ENCODE data around the gene PIK3R1. TPM values are rescaled to one million over a fixed set of nuclear protein-coding genes. Genes with fewer than 3 reads are reported as not detected.

PIK3R1 gene
- total RNA-seq, 1 donor from 2014 or later = 52.2 TPM

DNA sequence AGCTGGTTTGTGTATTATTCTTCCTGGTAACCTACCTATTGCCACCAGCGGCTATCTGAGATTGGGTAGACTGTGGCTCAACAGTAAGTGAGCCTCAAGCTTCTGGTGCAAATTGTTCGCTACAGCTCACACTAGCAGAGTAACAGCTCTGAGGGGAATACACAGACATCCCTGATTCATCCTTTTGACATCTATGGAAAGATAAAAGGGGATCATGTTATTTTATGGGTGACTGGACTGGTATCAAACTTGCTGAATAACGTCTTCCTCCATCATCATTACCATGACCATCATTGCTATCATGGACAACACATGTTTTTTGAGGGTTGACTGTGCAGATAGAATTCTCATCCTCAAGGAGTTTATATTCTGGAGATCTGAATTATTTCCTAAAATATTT lies 129.6 kb downstream of the PIK3R1 start:
- CTCF ChIA-PET = no interaction called here
- Mint-ChIP-seq H3K27me3 (peaks cover under 1% of the 10 kb centered on the region), H3K9me3 (peaks cover 7% of the 10 kb centered on the region), H3K27ac (no peak overlapping the region), H3K4me3 (no peak overlapping the region), H3K4me1 (peaks cover 9% of the 10 kb centered on the region), H3K36me3 (ENCODE audit: low read depth) (no peaks in the 10 kb centered on the region)
- no peak for ATAC-seq (ENCODE audit: low read depth)
- TF ChIP-seq, protein P1, sequence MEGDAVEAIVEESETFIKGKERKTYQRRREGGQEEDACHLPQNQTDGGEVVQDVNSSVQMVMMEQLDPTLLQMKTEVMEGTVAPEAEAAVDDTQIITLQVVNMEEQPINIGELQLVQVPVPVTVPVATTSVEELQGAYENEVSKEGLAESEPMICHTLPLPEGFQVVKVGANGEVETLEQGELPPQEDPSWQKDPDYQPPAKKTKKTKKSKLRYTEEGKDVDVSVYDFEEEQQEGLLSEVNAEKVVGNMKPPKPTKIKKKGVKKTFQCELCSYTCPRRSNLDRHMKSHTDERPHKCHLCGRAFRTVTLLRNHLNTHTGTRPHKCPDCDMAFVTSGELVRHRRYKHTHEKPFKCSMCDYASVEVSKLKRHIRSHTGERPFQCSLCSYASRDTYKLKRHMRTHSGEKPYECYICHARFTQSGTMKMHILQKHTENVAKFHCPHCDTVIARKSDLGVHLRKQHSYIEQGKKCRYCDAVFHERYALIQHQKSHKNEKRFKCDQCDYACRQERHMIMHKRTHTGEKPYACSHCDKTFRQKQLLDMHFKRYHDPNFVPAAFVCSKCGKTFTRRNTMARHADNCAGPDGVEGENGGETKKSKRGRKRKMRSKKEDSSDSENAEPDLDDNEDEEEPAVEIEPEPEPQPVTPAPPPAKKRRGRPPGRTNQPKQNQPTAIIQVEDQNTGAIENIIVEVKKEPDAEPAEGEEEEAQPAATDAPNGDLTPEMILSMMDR (IDR thresholded peaks at IDR 0.05) = no peak
- no peak for DNase-seq
- POLR2A ChIA-PET = no interaction called here
- intact Hi-C loops (cut with micrococcal nuclease) = no loop called here

DNA sequence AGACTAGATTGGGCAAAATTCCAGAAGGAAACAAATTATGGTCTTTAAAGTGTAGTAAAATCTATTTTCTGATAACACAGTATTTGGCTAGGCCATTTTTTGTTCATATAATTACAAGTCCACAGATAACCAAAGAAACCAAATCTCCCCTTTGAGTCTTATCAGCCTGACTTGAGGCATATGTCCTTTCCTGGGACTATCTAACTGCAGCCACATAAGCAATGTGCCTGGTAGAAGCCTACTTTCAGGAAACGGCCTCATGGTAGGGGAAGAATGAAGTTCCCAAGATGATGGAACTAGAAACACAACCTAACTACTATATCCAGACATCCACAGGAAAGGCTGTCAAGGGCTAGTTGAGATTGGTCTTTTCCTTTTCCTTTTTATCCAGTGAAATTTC lies 130.0 kb downstream of the PIK3R1 start:
- intact Hi-C loops (cut with micrococcal nuclease) = no loop called here
- DNase-seq (no peak), ATAC-seq (ENCODE audit: low read depth) (no peak)
- H3K4me3 Mint-ChIP-seq = no peak overlapping the region
- H3K9me3 Mint-ChIP-seq = peaks cover 7% of the 10 kb centered on the region
- H3K4me1 Mint-ChIP-seq = peaks cover 9% of the 10 kb centered on the region
- TF ChIP-seq, protein P1 (IDR thresholded peaks at IDR 0.05) = no peak
- H3K36me3 Mint-ChIP-seq (ENCODE audit: low read depth) = no peaks in the 10 kb centered on the region
- no peaks in the 10 kb centered on the region for H3K27me3 Mint-ChIP-seq
- POLR2A ChIA-PET = no interaction called here
- CTCF ChIA-PET = no interaction called here
- H3K27ac Mint-ChIP-seq = no peak overlapping the region

DNA sequence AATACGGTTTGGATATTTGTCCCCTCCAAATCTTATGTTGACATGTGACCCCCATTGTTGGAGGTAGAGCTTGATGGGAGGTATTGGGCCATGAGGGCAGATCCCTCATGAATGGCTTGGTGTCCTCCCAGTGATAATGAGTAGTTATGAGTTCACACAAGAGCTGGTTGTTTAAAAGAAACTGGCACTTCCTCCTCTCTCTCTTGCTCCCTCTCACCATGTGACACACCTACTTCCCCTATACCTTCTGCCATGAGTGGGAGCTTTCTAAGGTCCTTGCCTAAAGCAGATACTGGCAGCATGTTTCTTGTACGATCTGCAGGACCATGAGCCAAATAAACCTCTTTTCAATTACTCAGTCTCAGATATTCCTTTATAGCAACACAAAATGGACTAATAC lies 132.0 kb downstream of the PIK3R1 start:
- ChIA-PET CTCF (interaction anchor here (1.3 kb wide), 1 partner anchor 61 kb away, joined by 3 read pairs; no protein-coding TSS in a partner anchor), POLR2A (no interaction called here)
- Mint-ChIP-seq H3K27me3 (no peaks in the 10 kb centered on the region), H3K4me1 (peaks cover 9% of the 10 kb centered on the region), H3K4me3 (no peak overlapping the region), H3K9me3 (peaks cover 7% of the 10 kb centered on the region), H3K27ac (no peak overlapping the region), H3K36me3 (ENCODE audit: low read depth) (no peaks in the 10 kb centered on the region)
- peak; percentile 49 for ATAC-seq (ENCODE audit: low read depth)
- intact Hi-C loops (cut with micrococcal nuclease) = no loop called here
- no peak for DNase-seq
- TF ChIP-seq, protein P1 (IDR thresholded peaks at IDR 0.05) = no peak

DNA sequence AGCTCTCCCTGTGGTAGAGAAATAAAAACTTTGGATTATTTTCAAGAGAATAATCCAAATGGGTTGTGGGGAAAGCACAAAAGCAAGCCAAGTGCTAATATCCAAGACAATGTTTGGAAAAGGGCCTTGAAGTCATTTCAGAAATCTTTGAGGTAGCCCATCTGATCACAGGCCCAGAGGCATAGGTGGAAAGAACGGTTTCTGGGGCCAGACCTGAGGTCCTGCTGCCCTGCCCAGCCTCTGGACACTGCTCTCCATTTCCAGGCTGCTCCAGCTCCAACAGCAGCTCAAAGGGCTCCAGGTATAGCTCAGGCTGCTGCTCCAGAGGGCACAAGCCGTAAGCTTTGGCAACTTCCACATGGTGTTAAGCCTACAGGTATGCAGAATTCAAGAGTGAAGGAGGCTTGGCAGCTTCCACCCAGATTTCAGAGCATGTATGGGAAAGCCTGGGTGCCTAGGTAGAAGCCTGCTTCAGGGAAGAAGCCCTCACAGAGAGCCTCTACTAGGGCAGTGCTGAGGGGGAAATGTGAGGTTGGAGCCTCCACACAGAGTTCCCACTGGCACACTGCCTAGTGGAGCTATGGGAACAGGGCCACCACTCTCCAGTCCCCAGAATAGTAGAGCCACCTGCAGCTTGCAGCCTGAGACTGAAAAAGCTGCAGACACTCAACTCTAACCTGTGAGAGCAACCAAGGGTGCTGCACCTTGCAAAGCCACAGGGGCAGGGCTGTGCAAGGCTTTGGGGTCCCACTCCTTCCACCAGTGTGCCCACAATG lies 133.1 kb downstream of the PIK3R1 start:
- DNase-seq (no peak), ATAC-seq (ENCODE audit: low read depth) (no peak)
- Mint-ChIP-seq H3K27me3 (no peaks in the 10 kb centered on the region), H3K27ac (no peak overlapping the region), H3K36me3 (ENCODE audit: low read depth) (no peaks in the 10 kb centered on the region), H3K4me1 (peaks cover 9% of the 10 kb centered on the region), H3K9me3 (peaks cover 7% of the 10 kb centered on the region), H3K4me3 (no peak overlapping the region)
- intact Hi-C loops (cut with micrococcal nuclease) = no loop called here
- POLR2A ChIA-PET = interaction anchor here (0.6 kb wide), 1 partner anchor 59 kb away, joined by 3 read pairs; no protein-coding TSS in a partner anchor
- TF ChIP-seq, protein P1 (IDR thresholded peaks at IDR 0.05) = no peak
- CTCF ChIA-PET = no interaction called here

DNA sequence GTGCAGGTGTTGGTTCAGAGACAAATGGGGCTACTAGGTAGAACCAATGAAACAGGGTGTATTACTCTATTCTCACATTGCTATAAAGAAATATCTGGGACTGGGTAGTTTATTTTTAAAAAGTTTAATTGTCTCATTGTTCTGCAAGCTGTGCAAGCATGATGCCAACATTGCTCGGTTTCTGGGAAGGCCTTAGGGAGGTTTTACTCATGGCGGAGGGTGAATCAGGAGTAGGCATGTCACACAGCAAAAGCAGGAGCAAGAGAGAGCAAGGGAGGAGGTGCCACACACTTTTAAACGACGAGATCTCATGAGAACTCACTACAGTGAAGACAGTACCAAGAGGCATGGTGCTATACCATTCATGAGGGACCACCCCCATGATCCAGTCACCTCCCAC lies 134.6 kb downstream of the PIK3R1 start:
- H3K27me3 Mint-ChIP-seq = peaks cover 1% of the 10 kb centered on the region
- ChIA-PET POLR2A (no interaction called here), CTCF (no interaction called here)
- DNase-seq = no peak
- intact Hi-C loops (cut with micrococcal nuclease) = no loop called here
- TF ChIP-seq, protein P1 (IDR thresholded peaks at IDR 0.05) = no peak
- no peaks in the 10 kb centered on the region for H3K36me3 Mint-ChIP-seq (ENCODE audit: low read depth)
- no peak for ATAC-seq (ENCODE audit: low read depth)
- peaks cover 7% of the 10 kb centered on the region for H3K9me3 Mint-ChIP-seq
- H3K27ac Mint-ChIP-seq = no peak overlapping the region
- H3K4me3 Mint-ChIP-seq = no peak overlapping the region
- peaks cover 9% of the 10 kb centered on the region for H3K4me1 Mint-ChIP-seq

All from activated B cell treated with CpG ODN at 0.5 μM for 24 hours (primary cell).